Mesenchymal stem cell (in vitro differentiated cells and primary cell): Measurements from ENCODE around the gene RACGAP1.

Source experiments
- DNase-seq: peaks from one replicate; pipeline ENCODE4 v3.0.0-alpha.2; 2013
- H2AFZ ChIP-seq: one replicate; pipeline ENCODE4 v1.6.1; 2013; ENCODE audit warnings: low read depth, mild to moderate bottlenecking, control low read depth, inconsistent platforms, low read length, moderate library complexity
- H2AK5ac ChIP-seq: 2 replicates; pipeline ENCODE4 v1.6.1; 2013; ENCODE audit warnings: low read length, moderate library complexity, mild to moderate bottlenecking, inconsistent platforms; ENCODE audit not compliant: severe bottlenecking
- H2BK120ac ChIP-seq: one replicate; pipeline ENCODE4 v1.6.1; 2013; ENCODE audit warnings: low read depth, mild to moderate bottlenecking, inconsistent platforms, low read length, moderate library complexity
- H2BK12ac ChIP-seq, 2 experiments: one replicate each; pipeline ENCODE4 v1.6.1; 2013; ENCODE audit warnings: inconsistent platforms in 2 of 2, low read length in 2 of 2, mild to moderate bottlenecking in 2 of 2, moderate library complexity in 2 of 2, control low read depth in 1 of 2
- H2BK15ac ChIP-seq: one replicate; pipeline ENCODE4 v1.6.1; 2013; ENCODE audit warnings: mild to moderate bottlenecking, low read depth, inconsistent platforms; ENCODE audit not compliant: poor library complexity, severe bottlenecking
- H2BK5ac ChIP-seq: 2 replicates; pipeline ENCODE4 v1.6.1; 2013; ENCODE audit warnings: low read depth, mild to moderate bottlenecking, low read length, control low read depth, inconsistent platforms; ENCODE audit not compliant: poor library complexity, severe bottlenecking
- H3K14ac ChIP-seq, 2 experiments: one replicate each; pipeline ENCODE4 v1.6.1; 2013; ENCODE audit warnings: inconsistent platforms in 2 of 2, low read length in 2 of 2, control low read depth in 1 of 2, mild to moderate bottlenecking in 1 of 2, moderate library complexity in 1 of 2
- H3K18ac ChIP-seq, 2 experiments: one replicate each; pipeline ENCODE4 v1.6.1; 2013; ENCODE audit warnings: inconsistent platforms in 2 of 2, low read length in 2 of 2, control low read depth in 1 of 2, low read depth in 1 of 2, mild to moderate bottlenecking in 1 of 2
- H3K23ac ChIP-seq, 2 experiments: one replicate each; pipeline ENCODE4 v1.6.1; 2013; ENCODE audit warnings: inconsistent platforms in 2 of 2, low read length in 2 of 2, mild to moderate bottlenecking in 2 of 2, moderate library complexity in 2 of 2, control low read depth in 1 of 2
- H3K27ac ChIP-seq: 2 replicates; pipeline ENCODE4 v1.5.1; 2013; ENCODE audit warnings: mild to moderate bottlenecking, moderate library complexity, low read length, control low read depth, inconsistent platforms; ENCODE audit not compliant: poor library complexity, severe bottlenecking
- H3K27me3 ChIP-seq, 2 experiments: 2 replicates each; pipeline versions ENCODE4 v1.6.1 to v1.7.0; 2013; ENCODE audit warnings: low read length in 2 of 2, mild to moderate bottlenecking in 2 of 2, moderate library complexity in 2 of 2, control low read depth in 1 of 2, inconsistent platforms in 1 of 2; ENCODE audit not compliant: control insufficient read depth in 1 of 2, insufficient read depth in 1 of 2
- H3K36me3 ChIP-seq, 2 experiments: 2 replicates each; pipeline versions ENCODE4 v1.6.1 to v1.7.0; 2013; ENCODE audit warnings: low read length in 2 of 2, control low read depth in 1 of 2, inconsistent platforms in 1 of 2, low read depth in 1 of 2, mild to moderate bottlenecking in 1 of 2; ENCODE audit not compliant: insufficient read depth in 2 of 2, control insufficient read depth in 1 of 2
- H3K4ac ChIP-seq, 2 experiments: one replicate each; pipeline ENCODE4 v1.6.1; 2013; ENCODE audit warnings: inconsistent platforms in 2 of 2, low read length in 2 of 2, mild to moderate bottlenecking in 2 of 2, moderate library complexity in 2 of 2, control low read depth in 1 of 2, low read depth in 1 of 2
- H3K4me1 ChIP-seq: 2 replicates; pipeline ENCODE4 v1.6.1; 2013; ENCODE audit warnings: low read depth, low read length, control low read depth; ENCODE audit not compliant: control insufficient read depth, insufficient read depth
- H3K4me2 ChIP-seq: 2 replicates; pipeline ENCODE4 v1.6.1; 2013; ENCODE audit warnings: low read length, mild to moderate bottlenecking, inconsistent platforms; ENCODE audit not compliant: poor library complexity, severe bottlenecking
- H3K4me3 ChIP-seq, 2 experiments: 2 replicates each; pipeline versions ENCODE4 v1.5.1 to v1.7.0; 2013; ENCODE audit warnings: low read length in 2 of 2, mild to moderate bottlenecking in 2 of 2, control low read depth in 1 of 2, low read depth in 1 of 2; ENCODE audit not compliant: insufficient read depth in 1 of 2
- H3K79me1 ChIP-seq: replicated peaks from 2 replicates; pipeline ENCODE4 v1.6.1; 2013; ENCODE audit warnings: mild to moderate bottlenecking, control low read depth, low read length, inconsistent platforms; ENCODE audit not compliant: poor library complexity, severe bottlenecking
- H3K9ac ChIP-seq: 2 replicates; pipeline ENCODE4 v1.7.0; 2013; ENCODE audit warnings: mild to moderate bottlenecking, low read length, moderate library complexity
- H3K9me3 ChIP-seq: 2 replicates; pipeline ENCODE4 v1.7.0; 2013; ENCODE audit warnings: mild to moderate bottlenecking, low read length; ENCODE audit not compliant: control insufficient read depth
- H4K8ac ChIP-seq: one replicate; pipeline ENCODE4 v1.6.1; 2013; ENCODE audit warnings: inconsistent platforms, mild to moderate bottlenecking, low read length, moderate library complexity
- H4K91ac ChIP-seq: one replicate; pipeline ENCODE4 v1.6.1; 2013; ENCODE audit warnings: mild to moderate bottlenecking, low read length, inconsistent platforms
- WGBS: methylation state at CpG from one replicate; pipeline ENCODE4 v1.1.7; 2013; ENCODE audit warnings: mixed read lengths; 5-methylcytosine and 5-hydroxymethylcytosine counted together

Gene RACGAP1

GRCh38 chr12:50006754-50007442, 18.4 kb downstream of the RACGAP1 start:
- Histone ChIP-seq H3K4me3 (no peak overlapping the region), H3K4me2 (no peak overlapping the region), H3K9me3 (no peaks in the 10 kb centered on the region), H3K23ac (no peak overlapping the region), H2AFZ (no peak overlapping the region), H3K4me1 (peaks cover 6% of the 10 kb centered on the region), H4K91ac (no peak overlapping the region), H2BK120ac (no peak overlapping the region), H3K18ac (no peak overlapping the region), H3K4ac (no peak overlapping the region), H3K14ac (no peak overlapping the region), H2BK15ac (no peak overlapping the region), H4K8ac (no peak overlapping the region), H3K36me3 (peaks cover 6 to 8% of the 10 kb centered on the region in 2 experiments), H2AK5ac (no peak overlapping the region), H3K9ac (no peak overlapping the region), H3K27ac (peak overlapping the region; percentile 37), H3K79me1 (peaks cover 25% of the 10 kb centered on the region), H2BK5ac (no peak overlapping the region), H2BK12ac (no peak overlapping the region), H3K27me3 (no peaks in the 10 kb centered on the region)
- WGBS: no CpG with 5 or more reads among the region's 1 CpG
- DNase-seq: peak; percentile 33

GRCh38 chr12:50006280-50006679, 19.0 kb downstream of the RACGAP1 start:
- Histone ChIP-seq H3K4me3 (no peak overlapping the region), H2BK120ac (no peak overlapping the region), H3K23ac (no peak overlapping the region), H2BK15ac (no peak overlapping the region), H3K9me3 (no peaks in the 10 kb centered on the region), H3K4me2 (no peak overlapping the region), H3K27me3 (no peaks in the 10 kb centered on the region), H3K27ac (peak overlapping the region; percentile 37), H2BK5ac (no peak overlapping the region), H2AK5ac (peak overlapping the region; percentile 88), H3K36me3 (peaks cover 9 to 13% of the 10 kb centered on the region in 2 experiments), H2AFZ (no peak overlapping the region), H4K91ac (no peak overlapping the region), H3K79me1 (peaks cover 25% of the 10 kb centered on the region), H3K4ac (no peak overlapping the region), H2BK12ac (peak overlapping the region in 1 of 2 experiments; percentile 1), H3K9ac (no peak overlapping the region), H4K8ac (no peak overlapping the region), H3K18ac (no peak overlapping the region), H3K4me1 (peaks cover 6% of the 10 kb centered on the region), H3K14ac (no peak overlapping the region)
- DNase-seq: no peak
- WGBS: 97% methylated on average over 5 of the region's 7 CpGs

GRCh38 chr12:50005175-50005574, 20.1 kb downstream of the RACGAP1 start:
- no peak for DNase-seq
- Histone ChIP-seq H3K18ac (no peak overlapping the region), H4K91ac (no peak overlapping the region), H3K4ac (no peak overlapping the region), H3K79me1 (peaks cover 23% of the 10 kb centered on the region), H2AFZ (no peak overlapping the region), H3K23ac (no peak overlapping the region), H4K8ac (no peak overlapping the region), H2BK120ac (no peak overlapping the region), H3K9me3 (no peaks in the 10 kb centered on the region), H3K4me2 (no peak overlapping the region), H2BK15ac (no peak overlapping the region), H3K36me3 (peaks cover 9 to 24% of the 10 kb centered on the region in 2 experiments), H2AK5ac (no peak overlapping the region), H3K4me1 (peaks cover 5% of the 10 kb centered on the region), H3K9ac (no peak overlapping the region), H3K27ac (no peak overlapping the region), H2BK12ac (no peak overlapping the region), H3K27me3 (no peaks in the 10 kb centered on the region), H3K14ac (no peak overlapping the region), H2BK5ac (no peak overlapping the region), H3K4me3 (no peak overlapping the region)
- 90% methylated on average over 3 of the region's 3 CpGs for WGBS

DNA sequence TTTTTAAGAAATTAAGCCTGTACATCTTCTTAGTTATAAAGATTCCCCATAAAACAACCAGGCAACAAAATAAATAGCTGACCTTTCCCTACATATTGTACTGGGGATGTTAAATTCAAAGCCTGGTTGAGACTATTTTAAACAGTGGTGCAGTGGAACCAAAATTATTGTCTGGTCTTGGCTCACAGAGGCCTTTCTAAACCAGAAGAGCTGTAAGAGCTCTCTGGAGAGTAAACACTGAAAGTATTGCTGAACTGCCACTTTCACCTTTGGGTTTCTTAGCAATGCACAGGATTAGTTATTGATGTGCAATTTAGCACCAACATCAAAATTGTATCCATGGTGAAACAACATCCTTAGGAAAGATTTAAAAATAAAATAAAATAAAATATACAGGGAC, 20.6 kb downstream of the RACGAP1 start:
- H3K23ac ChIP-seq: no peak overlapping the region
- H2AK5ac ChIP-seq: no peak overlapping the region
- H2BK120ac ChIP-seq: no peak overlapping the region
- H3K14ac ChIP-seq: no peak overlapping the region
- no peaks in the 10 kb centered on the region for H3K27me3 ChIP-seq
- H3K4me3 ChIP-seq: no peak overlapping the region
- H3K36me3 ChIP-seq: peaks cover 10 to 25% of the 10 kb centered on the region in 2 experiments
- no peak overlapping the region for H3K4me2 ChIP-seq
- no peak overlapping the region for H3K18ac ChIP-seq
- no peak overlapping the region for H2AFZ ChIP-seq
- no peak overlapping the region for H3K4ac ChIP-seq
- no peak overlapping the region for H3K27ac ChIP-seq
- H4K8ac ChIP-seq: no peak overlapping the region
- DNase-seq: peak; percentile 21
- H3K4me1 ChIP-seq: peaks cover 5% of the 10 kb centered on the region
- no peak overlapping the region for H3K9ac ChIP-seq
- no peak overlapping the region for H2BK15ac ChIP-seq
- no peak overlapping the region for H2BK12ac ChIP-seq
- H4K91ac ChIP-seq: no peak overlapping the region
- peaks cover 22% of the 10 kb centered on the region for H3K79me1 ChIP-seq
- no peak overlapping the region for H2BK5ac ChIP-seq
- H3K9me3 ChIP-seq: no peaks in the 10 kb centered on the region
